Measurements from ENCODE around the gene HRNR.
"Not testable (repeated sequence)": the region's sequence is repeated elsewhere in the genome, so short reads cannot be mapped to it uniquely, and the experiment has no call there.

Gene HRNR

DNA sequence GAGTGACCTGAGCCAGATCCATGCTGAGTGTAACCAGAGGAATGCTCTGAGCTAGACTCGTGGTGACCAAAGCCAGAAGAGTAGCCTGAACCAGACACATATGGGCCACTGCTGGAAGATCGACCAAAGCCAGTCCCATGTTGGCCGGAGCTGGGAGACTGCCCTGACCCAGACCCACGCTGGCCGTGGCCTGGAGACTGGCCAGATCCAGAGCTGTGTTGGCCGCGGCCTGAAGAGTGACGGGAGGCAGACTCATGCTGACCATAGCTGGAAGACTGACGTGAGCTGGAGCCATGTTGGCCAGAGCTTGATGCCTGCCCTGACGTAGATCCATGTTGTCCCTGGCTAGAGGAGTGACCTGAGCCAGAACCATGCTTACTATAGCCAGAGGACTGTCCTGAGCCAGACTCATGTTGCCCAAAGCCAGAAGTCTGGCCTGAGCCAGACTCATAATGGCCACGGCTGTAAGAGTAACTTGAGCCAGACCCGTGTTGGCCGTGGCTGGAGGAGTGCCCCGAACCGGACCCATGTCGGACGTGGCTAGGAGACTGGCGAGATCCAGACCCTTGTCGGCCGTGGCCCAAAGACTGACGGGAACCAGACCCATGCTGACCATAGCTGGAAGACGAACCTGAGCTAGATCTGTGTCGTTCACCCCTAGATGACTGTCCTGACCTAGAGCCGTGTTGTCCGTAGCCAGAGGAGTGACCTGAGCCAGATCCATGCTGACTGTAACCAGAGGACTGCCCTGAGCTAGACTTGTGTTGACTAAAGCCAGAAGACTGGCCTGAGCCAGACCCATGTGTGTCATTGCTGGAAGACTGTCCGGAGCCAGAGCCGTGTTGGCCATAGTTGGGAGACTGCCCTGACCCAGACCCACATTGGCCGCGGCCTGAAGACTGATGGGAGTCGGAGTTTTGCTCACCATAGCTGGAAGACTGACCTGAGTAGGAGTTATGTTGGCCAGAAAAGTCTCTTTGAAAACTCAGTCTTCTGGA lies 3.5 kb downstream of the HRNR start:
- H3K36me3 ChIP-seq (ENCODE audit: control insufficient read depth, insufficient read depth, low read length) = no peaks in the 10 kb centered on the region
- no CpG with 5 or more reads among the region's 30 CpGs for WGBS (ENCODE audit: insufficient coverage, insufficient read length)
- peaks cover 5% of the 10 kb centered on the region for H3K9me3 ChIP-seq (ENCODE audit: control insufficient read depth, insufficient read depth, low read length)
- DNase-seq (ENCODE audit: low read depth, low spot score) = no peak
- H3K27ac ChIP-seq (ENCODE audit: low read length) = no peak overlapping the region
- no peaks in the 10 kb centered on the region for H3K27me3 ChIP-seq (ENCODE audit: control insufficient read depth, insufficient read depth, low read length)
- no peaks in the 10 kb centered on the region for H3K4me1 ChIP-seq (ENCODE audit: control insufficient read depth, insufficient read depth, low read length)
- no peak overlapping the region for H3K4me3 ChIP-seq (ENCODE audit: low read length)

- not testable (repeated sequence) for H3K9me3 ChIP-seq (ENCODE audit: control insufficient read depth, insufficient read depth, low read length); H3K27me3 ChIP-seq (ENCODE audit: control insufficient read depth, insufficient read depth, low read length); DNase-seq (ENCODE audit: low read depth, low spot score); H3K36me3 ChIP-seq (ENCODE audit: control insufficient read depth, insufficient read depth, low read length); H3K4me3 ChIP-seq (ENCODE audit: low read length); H3K27ac ChIP-seq (ENCODE audit: low read length); H3K4me1 ChIP-seq (ENCODE audit: control insufficient read depth, insufficient read depth, low read length)
- WGBS (ENCODE audit: insufficient coverage, insufficient read length) = no CpG with 5 or more reads among the region's 14 CpGs
Observed at GRCh38 chr1:152219438-152219837, 4.6 kb downstream of the HRNR start.

- DNase-seq (ENCODE audit: low read depth, low spot score) = no peak
- H3K9me3 ChIP-seq (ENCODE audit: control insufficient read depth, insufficient read depth, low read length) = peaks cover 5% of the 10 kb centered on the region
- WGBS (ENCODE audit: insufficient coverage, insufficient read length) = no CpG with 5 or more reads among the region's 24 CpGs
- H3K4me3 ChIP-seq (ENCODE audit: low read length) = no peak overlapping the region
- H3K27me3 ChIP-seq (ENCODE audit: control insufficient read depth, insufficient read depth, low read length) = no peaks in the 10 kb centered on the region
- H3K4me1 ChIP-seq (ENCODE audit: control insufficient read depth, insufficient read depth, low read length) = no peaks in the 10 kb centered on the region
- H3K27ac ChIP-seq (ENCODE audit: low read length) = no peak overlapping the region
- H3K36me3 ChIP-seq (ENCODE audit: control insufficient read depth, insufficient read depth, low read length) = no peaks in the 10 kb centered on the region
Observed at GRCh38 chr1:152218762-152219436, 5.1 kb downstream of the HRNR start.

GRCh38 chr1:152215604-152216003 lies 8.4 kb downstream of the HRNR start:
- H3K4me1 ChIP-seq (ENCODE audit: control insufficient read depth, insufficient read depth, low read length); H3K27ac ChIP-seq (ENCODE audit: low read length); H3K27me3 ChIP-seq (ENCODE audit: control insufficient read depth, insufficient read depth, low read length); H3K4me3 ChIP-seq (ENCODE audit: low read length); H3K9me3 ChIP-seq (ENCODE audit: control insufficient read depth, insufficient read depth, low read length); H3K36me3 ChIP-seq (ENCODE audit: control insufficient read depth, insufficient read depth, low read length); DNase-seq (ENCODE audit: low read depth, low spot score): not testable (repeated sequence)
- WGBS (ENCODE audit: insufficient coverage, insufficient read length) = no CpG with 5 or more reads among the region's 13 CpGs

- H3K27ac ChIP-seq (ENCODE audit: low read length); H3K36me3 ChIP-seq (ENCODE audit: control insufficient read depth, insufficient read depth, low read length); DNase-seq (ENCODE audit: low read depth, low spot score); H3K27me3 ChIP-seq (ENCODE audit: control insufficient read depth, insufficient read depth, low read length); H3K9me3 ChIP-seq (ENCODE audit: control insufficient read depth, insufficient read depth, low read length); H3K4me1 ChIP-seq (ENCODE audit: control insufficient read depth, insufficient read depth, low read length); H3K4me3 ChIP-seq (ENCODE audit: low read length): not testable (repeated sequence)
- WGBS (ENCODE audit: insufficient coverage, insufficient read length) = no CpG with 5 or more reads among the region's 21 CpGs
Observed at GRCh38 chr1:152214911-152215310, 9.1 kb downstream of the HRNR start.

DNA sequence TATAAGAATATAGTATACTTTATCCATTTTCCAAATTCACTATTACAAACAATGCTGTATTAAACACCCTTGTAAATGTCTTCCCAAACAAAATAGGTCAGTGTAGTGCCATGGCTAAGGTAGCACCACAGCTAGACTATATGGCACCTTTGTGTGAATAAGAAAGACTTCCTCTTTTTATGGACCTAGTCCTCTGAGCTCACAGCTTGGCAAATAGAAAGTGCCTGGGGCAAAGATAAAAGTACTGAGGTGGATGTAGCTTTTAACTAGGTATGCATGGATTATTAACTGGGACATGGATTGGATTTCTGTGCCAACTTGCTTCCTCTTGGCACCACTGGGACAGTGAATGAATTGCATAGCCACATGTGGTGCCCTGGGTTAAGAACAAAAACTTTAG lies 25.0 kb downstream of the HRNR start:
- H3K4me3 ChIP-seq (ENCODE audit: low read length) = no peak overlapping the region
- H3K27ac ChIP-seq (ENCODE audit: low read length) = no peak overlapping the region
- no peaks in the 10 kb centered on the region for H3K36me3 ChIP-seq (ENCODE audit: control insufficient read depth, insufficient read depth, low read length)
- peaks cover 2% of the 10 kb centered on the region; the same call in 1 of the 2 replicates for H3K9me3 ChIP-seq (ENCODE audit: control insufficient read depth, insufficient read depth, low read length)
- no peaks in the 10 kb centered on the region for H3K27me3 ChIP-seq (ENCODE audit: control insufficient read depth, insufficient read depth, low read length)
- DNase-seq (ENCODE audit: low read depth, low spot score) = no peak
- H3K4me1 ChIP-seq (ENCODE audit: control insufficient read depth, insufficient read depth, low read length) = no peaks in the 10 kb centered on the region

- Histone ChIP-seq H3K27me3 (ENCODE audit: control insufficient read depth, insufficient read depth, low read length) (no peaks in the 10 kb centered on the region), H3K4me1 (ENCODE audit: control insufficient read depth, insufficient read depth, low read length) (no peaks in the 10 kb centered on the region), H3K27ac (ENCODE audit: low read length) (no peak overlapping the region), H3K36me3 (ENCODE audit: control insufficient read depth, insufficient read depth, low read length) (no peaks in the 10 kb centered on the region), H3K4me3 (ENCODE audit: low read length) (no peak overlapping the region), H3K9me3 (ENCODE audit: control insufficient read depth, insufficient read depth, low read length) (peaks cover 4% of the 10 kb centered on the region; the same call in 1 of the 2 replicates)
- no peak for DNase-seq (ENCODE audit: low read depth, low spot score)
Observed at GRCh38 chr1:152197361-152197941, 26.5 kb downstream of the HRNR start.

DNA sequence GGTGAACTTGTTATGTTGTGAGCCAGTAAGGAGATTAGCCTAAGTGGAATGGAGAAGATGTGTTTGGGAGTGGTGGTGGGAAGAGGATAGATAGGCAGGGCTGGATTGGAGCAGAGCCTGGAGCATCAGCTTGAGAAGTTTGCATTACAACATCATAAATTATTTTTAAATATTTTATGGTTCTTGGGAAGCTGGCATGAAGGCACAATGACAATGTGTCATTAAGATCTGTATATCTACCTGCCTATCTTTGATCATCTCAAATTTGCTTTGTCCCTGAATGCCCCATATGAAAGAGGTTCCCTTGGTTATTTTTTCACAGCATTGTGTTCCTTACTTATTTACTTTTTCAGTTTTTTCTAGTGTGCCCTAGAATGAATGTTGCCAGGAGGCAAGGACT lies 32.3 kb downstream of the HRNR start:
- Histone ChIP-seq H3K27me3 (ENCODE audit: control insufficient read depth, insufficient read depth, low read length) (no peaks in the 10 kb centered on the region; the same call in 1 of the 2 replicates), H3K4me1 (ENCODE audit: control insufficient read depth, insufficient read depth, low read length) (0 out of 2 replicates have a peak, but pooled peaks cover 1% of the 10 kb centered on the region), H3K27ac (ENCODE audit: low read length) (no peak overlapping the region), H3K4me3 (ENCODE audit: low read length) (no peak overlapping the region), H3K9me3 (ENCODE audit: control insufficient read depth, insufficient read depth, low read length) (peaks cover 2% of the 10 kb centered on the region; the same call in 1 of the 2 replicates), H3K36me3 (ENCODE audit: control insufficient read depth, insufficient read depth, low read length) (no peaks in the 10 kb centered on the region)
- DNase-seq (ENCODE audit: low read depth, low spot score) = no peak

DNA sequence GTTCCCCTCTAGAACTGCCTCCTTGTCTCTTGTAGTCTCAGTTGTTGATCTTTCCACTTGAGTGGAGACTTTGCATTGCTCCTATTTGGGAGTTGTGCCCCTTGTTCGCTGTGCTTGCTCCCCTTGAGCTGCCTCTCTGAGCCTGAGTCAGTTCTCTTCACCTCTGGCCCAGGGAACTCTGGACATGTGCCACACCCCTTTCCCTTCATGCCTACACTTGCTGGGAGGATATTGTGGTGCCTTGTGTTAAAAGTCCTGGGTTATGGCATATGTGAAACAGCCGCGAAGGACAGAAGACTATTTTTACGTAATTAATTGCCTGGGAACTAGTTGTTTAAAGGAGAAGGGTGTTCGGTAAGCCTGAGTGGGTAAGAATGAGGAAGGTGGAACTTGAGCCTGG lies 32.7 kb downstream of the HRNR start:
- Histone ChIP-seq H3K36me3 (ENCODE audit: control insufficient read depth, insufficient read depth, low read length) (no peaks in the 10 kb centered on the region), H3K27me3 (ENCODE audit: control insufficient read depth, insufficient read depth, low read length) (no peaks in the 10 kb centered on the region; the same call in 1 of the 2 replicates), H3K4me1 (ENCODE audit: control insufficient read depth, insufficient read depth, low read length) (0 out of 2 replicates have a peak, but pooled peaks cover 1% of the 10 kb centered on the region), H3K27ac (ENCODE audit: low read length) (no peak overlapping the region), H3K9me3 (ENCODE audit: control insufficient read depth, insufficient read depth, low read length) (peaks cover 2% of the 10 kb centered on the region; the same call in 1 of the 2 replicates), H3K4me3 (ENCODE audit: low read length) (no peak overlapping the region)
- no CpG with 5 or more reads among the region's 5 CpGs for WGBS (ENCODE audit: insufficient coverage, insufficient read length)
- DNase-seq (ENCODE audit: low read depth, low spot score) = no peak

DNA sequence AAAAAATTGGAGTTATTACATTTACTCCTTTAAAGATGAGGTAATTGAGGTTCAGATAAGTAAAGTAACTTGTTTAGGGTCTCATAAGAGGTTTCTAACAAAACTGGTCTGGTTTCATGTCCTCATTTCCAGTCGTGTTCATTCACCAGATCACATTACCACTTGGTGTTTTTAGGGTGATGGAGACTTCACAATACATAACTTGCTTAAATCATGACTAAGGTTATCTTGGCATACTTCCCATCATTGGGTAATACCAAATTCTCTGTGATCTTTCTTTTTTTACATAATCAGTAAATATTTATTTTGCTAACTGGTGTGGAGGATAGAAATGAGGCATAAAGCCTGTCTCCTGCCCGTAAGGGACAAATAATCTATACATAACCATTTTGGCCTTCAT lies 33.4 kb downstream of the HRNR start:
- no peak overlapping the region for H3K27ac ChIP-seq (ENCODE audit: low read length)
- no CpG with 5 or more reads among the region's 2 CpGs for WGBS (ENCODE audit: insufficient coverage, insufficient read length)
- 0 out of 2 replicates have a peak, but pooled peaks cover 1% of the 10 kb centered on the region for H3K4me1 ChIP-seq (ENCODE audit: control insufficient read depth, insufficient read depth, low read length)
- no peak overlapping the region for H3K4me3 ChIP-seq (ENCODE audit: low read length)
- H3K9me3 ChIP-seq (ENCODE audit: control insufficient read depth, insufficient read depth, low read length) = peaks cover 2% of the 10 kb centered on the region; the same call in 1 of the 2 replicates
- no peaks in the 10 kb centered on the region; the same call in 1 of the 2 replicates for H3K27me3 ChIP-seq (ENCODE audit: control insufficient read depth, insufficient read depth, low read length)
- H3K36me3 ChIP-seq (ENCODE audit: control insufficient read depth, insufficient read depth, low read length) = no peaks in the 10 kb centered on the region
- DNase-seq (ENCODE audit: low read depth, low spot score) = no peak
